NCI-H460 (cell line): ENCODE data around the gene SPOCD1. TPM values are rescaled to one million over a fixed set of nuclear protein-coding genes. Genes with fewer than 3 reads are reported as not detected.
A peak's percentile ranks its signal among the peaks of the same experiment; 100 is the strongest.

ENCODE experiments used
- DNase-seq: peaks from one replicate; pipeline ENCODE4 v3.0.0-alpha.2; 2016; ENCODE audit warnings: low read depth; ENCODE audit errors: extremely low read depth
- small RNA-seq, 2 experiments: library from RNA; depleted of rRNA; stranded (forward); fragments of <200 nt; gene quantifications; one replicate each; pipeline ENCODE3, GENCODE V24; 2014
- total RNA-seq: library from RNA; depleted of rRNA; stranded (reverse); fragments of >200 nt; shearing (Covaris generic); gene quantifications from 2 replicates; pipeline ENCODE4 v1.2.3, GENCODE V29; 2014; rRNA removed

Gene SPOCD1
- total RNA-seq, 1 experiment from 2014 or later: 0.57 TPM

DNA sequence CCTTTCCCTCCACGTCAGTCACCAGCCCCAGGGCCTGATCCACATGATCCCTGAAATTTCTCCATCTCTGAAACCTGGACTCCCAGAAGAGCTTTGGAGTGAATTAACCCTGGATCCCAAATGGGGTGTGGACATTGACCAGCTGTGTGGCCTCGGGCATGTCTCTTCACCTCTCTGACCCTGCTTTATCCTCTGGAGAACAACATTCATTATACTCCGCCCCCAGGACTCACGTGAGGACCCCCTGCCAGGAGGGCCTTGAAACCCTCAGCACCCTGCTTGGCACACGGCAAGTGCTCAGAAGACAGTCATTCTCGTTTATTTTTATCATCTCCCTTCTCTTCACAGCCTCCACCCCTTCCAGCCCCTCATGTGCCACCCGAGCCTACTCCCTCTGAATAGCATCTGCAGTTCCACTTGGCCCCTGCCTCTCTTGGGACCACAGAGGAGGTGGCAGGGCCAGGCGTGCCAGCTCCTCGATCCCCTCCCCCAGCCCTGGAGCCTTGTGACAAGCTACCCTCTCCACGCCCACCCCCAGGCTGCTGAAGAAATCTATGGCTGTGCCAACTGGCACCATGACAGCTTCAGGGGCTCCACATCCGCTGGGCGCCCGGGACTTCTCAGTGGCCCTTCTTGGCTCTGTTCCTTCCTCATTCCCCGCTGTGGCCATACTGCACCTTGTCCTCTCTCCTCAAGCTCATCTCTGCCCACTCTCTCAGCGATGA lies 69.7 kb downstream of the SPOCD1 start:
- DNase-seq: no peak

GRCh38 chr1:31745096-31745945 lies 70.5 kb downstream of the SPOCD1 start:
- DNase-seq: peak; percentile 41

DNA sequence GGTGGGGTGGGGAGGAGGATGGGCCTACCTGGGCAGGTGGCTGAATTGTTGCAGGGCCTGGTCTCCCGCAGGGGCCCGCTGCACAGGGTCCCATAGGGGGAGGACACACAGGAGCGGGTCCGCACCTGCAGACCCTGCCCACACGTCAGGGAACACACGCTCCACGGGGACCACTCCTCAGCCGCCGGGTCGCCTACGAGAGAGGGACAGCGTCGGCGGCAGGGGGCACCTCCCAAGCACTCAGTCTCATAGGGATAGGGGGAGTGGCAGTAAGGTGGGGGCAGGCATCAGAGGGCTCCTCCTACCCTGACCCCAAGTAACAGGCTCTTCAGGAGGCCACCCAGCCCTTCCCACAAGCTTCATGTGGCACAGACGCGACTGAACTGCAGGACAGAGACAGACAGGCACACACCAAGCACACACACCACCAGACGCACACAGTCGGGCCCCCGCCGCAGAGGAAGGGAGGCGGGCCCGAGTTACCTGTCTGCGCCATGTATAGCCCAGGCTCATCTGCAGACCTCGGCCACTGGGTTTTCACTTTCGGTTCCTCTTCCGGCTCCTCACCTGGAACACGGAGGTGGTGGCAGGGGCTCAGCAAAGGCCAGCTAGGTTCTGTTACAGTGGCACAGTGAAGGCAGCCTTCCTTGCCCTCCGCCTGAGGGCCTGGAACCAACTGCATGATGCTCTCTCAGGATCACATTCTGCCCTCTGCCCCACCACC lies 71.5 kb downstream of the SPOCD1 start:
- DNase-seq: no peak

DNA sequence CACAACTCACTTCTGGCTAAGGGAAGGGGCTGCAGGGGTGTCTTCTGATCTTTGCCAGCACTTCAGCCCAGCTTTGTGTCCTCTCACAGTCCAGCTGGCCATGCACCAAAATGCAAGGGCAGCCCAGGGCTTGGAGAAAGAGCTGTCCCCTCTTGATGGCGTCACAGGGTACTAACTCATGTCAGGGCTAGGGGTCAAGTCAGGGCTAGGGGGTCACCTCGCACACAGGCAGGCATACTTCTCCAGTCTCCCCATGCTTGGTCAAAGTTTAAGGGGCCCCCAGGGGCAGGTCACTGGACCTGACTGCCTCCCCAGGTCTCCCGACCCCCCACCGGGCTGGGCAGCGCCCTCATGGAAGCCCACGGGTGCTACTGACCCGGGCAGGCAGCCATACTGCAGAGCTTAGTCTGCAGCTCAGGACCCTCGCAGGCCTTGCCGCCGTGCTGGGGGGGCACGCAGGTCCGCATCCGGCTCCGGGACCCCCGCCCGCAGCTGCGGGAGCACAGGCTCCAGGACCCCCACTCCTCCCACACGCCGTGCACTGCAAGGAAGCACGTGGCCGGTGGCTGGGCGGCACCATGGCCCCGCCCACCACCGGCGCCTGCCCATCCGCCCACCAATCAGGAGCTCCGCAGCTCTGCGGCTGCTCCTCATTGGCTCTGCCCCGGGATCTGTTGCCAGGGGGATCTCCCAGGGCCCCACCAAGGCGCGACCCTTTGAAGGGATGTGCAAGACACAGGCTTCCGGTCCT lies 73.2 kb downstream of the SPOCD1 start:
- no peak for DNase-seq

Small RNAs within 50 kb of the gene (small RNA-seq; reads per million reads assigned to genes)
- gene MIR4254: 0 reads per million in 2 experiments

Other genes starting within 250 kb of the SPOCD1 start
- 0.27 TPM in 1 of 2 replicates, not detected in the other for gene TINAGL1, start 239.5 kb downstream of the SPOCD1 start, total RNA-seq
- not detected in 2 replicates for gene HCRTR1, start 198.3 kb downstream of the SPOCD1 start, total RNA-seq
- gene PEF1, start 171.1 kb downstream of the SPOCD1 start, total RNA-seq: 39.9 and 44.7 TPM in 2 replicates
- 2.5 and 3.4 TPM in 2 replicates for gene COL16A1, start 112.0 kb downstream of the SPOCD1 start, total RNA-seq
- 2.3 and 2.5 TPM in 2 replicates for gene ADGRB2, start 51.7 kb downstream of the SPOCD1 start, total RNA-seq
- 557 and 579 TPM in 2 replicates for gene PTP4A2, start 122.3 kb upstream of the SPOCD1 start, total RNA-seq
- gene KHDRBS1, start 197.8 kb upstream of the SPOCD1 start, total RNA-seq: 39.2 and 45.1 TPM in 2 replicates